Peyer's patch (tissue), 4 donors: ENCODE results near the gene AFDN.

Source experiments
- CTCF ChIP-seq, 6 experiments: fragments of 450-650 bp in 4 of 6; fragments of 200-600 bp in 2 of 6; sonication (generic) in 1 of 6; IDR thresholded peaks; one replicate each; pipeline ENCODE4 v1.5.1; 2017 to 2019; ENCODE audit warnings: antibody characterized with exemption in 6 of 6, mild to moderate bottlenecking in 3 of 6, moderate library complexity in 1 of 6
- POLR2A ChIP-seq, 2 donors: fragments of 450-650 bp; IDR thresholded peaks; one replicate each; pipeline ENCODE4 v1.5.1; 2017; ENCODE audit warnings: antibody characterized with exemption in 2 of 2, mild to moderate bottlenecking in 2 of 2, moderate library complexity in 2 of 2

- TF ChIP-seq POLR2A (IDR thresholded peaks at IDR 0.05), result no peak
- no peak for TF ChIP-seq CTCF (IDR thresholded peaks at IDR 0.05)
Measured at GRCh38 chr6:167913699-167914098, 87.0 kb downstream of the AFDN start.
